Fibroblast of the conjunctiva (primary cell): ENCODE data around the gene GOLGA8S.
A peak's percentile ranks its signal among the peaks of the same experiment; 100 is the strongest.
"Not testable (repeated sequence)": the region's sequence is repeated elsewhere in the genome, so short reads cannot be mapped to it uniquely, and the experiment has no call there.

Experiments
- DNase-seq: peaks from one replicate; pipeline ENCODE4 v3.0.0-alpha.2; 2010; ENCODE audit warnings: low read depth

Gene GOLGA8S, protein sequence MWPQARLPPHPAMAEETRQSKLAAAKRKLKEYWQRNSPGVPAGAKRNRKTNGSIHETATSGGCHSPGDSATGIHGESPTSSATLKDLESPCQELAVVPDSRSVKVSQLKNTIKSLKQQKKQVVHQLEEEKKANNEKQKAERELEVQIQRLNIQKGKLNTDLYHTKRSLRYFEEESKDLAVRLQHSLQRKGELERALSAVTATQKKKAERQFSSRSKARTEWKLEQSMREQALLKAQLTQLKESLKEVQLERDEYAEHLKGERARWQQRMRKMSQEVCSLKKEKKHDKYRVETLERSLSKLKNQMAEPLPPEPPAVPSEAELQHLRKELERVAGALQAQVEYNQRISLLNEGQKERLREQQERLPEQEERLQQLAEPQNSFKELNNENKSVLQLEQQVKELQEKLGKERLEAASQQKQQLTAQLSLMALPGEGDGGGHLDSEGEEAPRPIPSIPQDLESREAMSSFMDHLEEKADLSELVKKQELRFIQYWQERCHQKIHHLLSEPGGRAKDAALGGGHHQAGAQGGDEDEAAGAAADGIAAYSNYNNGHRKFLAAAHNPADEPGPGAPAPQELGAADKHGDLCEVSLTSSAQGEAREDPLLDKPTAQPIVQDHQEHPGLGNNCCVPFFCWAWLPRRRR

GRCh38 chr15:23354448-23354847 lies at the start of gene GOLGA8S:
Gene GOLGA8S (plus strand): TSS chr15:23354748. CDS start chr15:23354810, 62 bp downstream.
- DNase-seq: not testable (repeated sequence)

GRCh38 chr15:23304805-23305204 lies 49.7 kb upstream of the GOLGA8S start:
- DNase-seq: not testable (repeated sequence)

- not testable (repeated sequence) for DNase-seq
Measured at GRCh38 chr15:23305921-23306320, 48.6 kb upstream of the GOLGA8S start.

DNA sequence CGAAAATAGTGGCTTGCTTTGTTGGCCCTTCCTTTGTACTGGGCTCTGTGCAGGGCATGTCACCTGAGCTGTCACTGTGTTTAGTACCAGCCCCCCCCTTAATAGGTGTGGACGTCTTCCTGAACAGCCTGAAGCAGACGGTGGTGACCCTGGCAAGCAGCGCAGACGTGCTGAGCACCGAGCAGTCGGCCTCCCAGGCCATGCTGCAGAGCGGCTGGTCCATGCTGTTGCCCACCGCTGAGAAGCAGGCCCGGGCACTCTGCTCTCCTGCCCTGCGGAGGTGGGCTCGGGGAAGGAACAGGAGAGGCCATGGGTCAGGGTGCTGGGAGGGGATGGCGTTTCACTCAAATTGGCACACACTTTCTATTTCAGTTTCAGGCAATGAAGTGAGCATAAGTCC lies 43.3 kb upstream of the GOLGA8S start:
- DNase-seq: not testable (repeated sequence)

DNA sequence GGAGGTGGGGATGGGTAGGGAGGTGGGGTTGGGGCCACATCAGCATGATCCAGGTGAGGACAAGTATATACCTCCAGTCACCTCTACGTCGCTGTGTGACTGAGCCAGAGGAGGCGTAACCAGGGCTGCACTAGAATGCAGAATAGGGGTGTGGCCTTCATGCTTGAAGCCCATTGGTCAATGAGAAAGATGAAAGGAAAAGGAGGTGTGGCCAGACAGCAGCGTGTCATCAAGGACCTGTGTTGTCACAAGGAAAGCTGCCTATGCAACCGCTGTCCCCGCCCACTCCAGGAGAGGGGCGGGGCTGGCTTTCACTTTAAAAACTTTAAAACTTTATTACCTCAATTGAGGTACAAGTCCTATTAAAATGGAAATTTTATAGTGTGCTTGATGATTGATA lies 20.5 kb upstream of the GOLGA8S start, which contains the start of gene GOLGA6L26:
Gene GOLGA6L26, minus strand, starts transcription at position 101 of the 400 bp plus-strand sequence. Its CDS starts 61 bp downstream, at position 40.
- DNase-seq: not testable (repeated sequence)

GRCh38 chr15:23362622-23363021 lies 8.1 kb downstream of the GOLGA8S start:
- DNase-seq: not testable (repeated sequence)

DNA sequence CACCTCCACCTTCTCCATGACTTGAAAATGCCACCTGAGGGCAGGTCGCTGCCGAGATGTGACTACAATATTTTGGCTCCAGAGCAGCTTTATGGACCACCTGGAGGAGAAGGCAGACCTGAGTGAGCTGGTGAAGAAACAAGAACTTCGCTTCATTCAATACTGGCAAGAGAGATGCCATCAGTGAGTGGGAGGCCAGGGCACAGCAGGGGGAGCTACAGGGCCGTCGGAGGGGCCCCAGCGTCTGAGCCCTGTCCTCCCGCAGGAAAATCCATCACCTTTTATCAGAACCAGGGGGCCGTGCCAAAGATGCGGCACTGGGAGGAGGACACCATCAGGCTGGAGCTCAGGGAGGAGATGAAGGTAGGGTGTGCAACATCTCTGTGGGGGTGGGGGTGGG lies 9.7 kb downstream of the GOLGA8S start:
- not testable (repeated sequence) for DNase-seq

GRCh38 chr15:23370578-23370977 lies 16.0 kb downstream of the GOLGA8S start:
- no peak for DNase-seq

GRCh38 chr15:23371134-23371533 lies 16.6 kb downstream of the GOLGA8S start:
- not testable (repeated sequence) for DNase-seq

DNA sequence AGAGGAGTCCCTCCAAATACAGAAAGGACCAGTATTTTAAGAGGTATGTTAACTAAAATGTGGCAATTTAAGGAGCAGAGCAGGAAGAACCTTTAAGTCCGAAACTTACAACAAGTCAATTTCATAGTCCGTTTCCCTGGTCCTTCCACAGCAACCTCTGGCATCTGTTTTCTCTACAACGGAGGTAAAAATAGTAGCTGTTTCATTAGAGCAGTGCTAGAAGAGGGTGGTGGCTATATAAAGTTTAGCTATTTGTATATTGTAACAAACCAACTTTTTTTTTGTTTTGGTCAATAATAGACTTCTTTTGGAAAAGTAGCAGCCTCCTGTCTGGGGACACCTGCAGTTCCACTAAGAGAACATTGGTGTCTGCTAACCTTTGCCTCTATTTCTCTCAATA lies 17.3 kb downstream of the GOLGA8S start:
- not testable (repeated sequence) for DNase-seq

DNA sequence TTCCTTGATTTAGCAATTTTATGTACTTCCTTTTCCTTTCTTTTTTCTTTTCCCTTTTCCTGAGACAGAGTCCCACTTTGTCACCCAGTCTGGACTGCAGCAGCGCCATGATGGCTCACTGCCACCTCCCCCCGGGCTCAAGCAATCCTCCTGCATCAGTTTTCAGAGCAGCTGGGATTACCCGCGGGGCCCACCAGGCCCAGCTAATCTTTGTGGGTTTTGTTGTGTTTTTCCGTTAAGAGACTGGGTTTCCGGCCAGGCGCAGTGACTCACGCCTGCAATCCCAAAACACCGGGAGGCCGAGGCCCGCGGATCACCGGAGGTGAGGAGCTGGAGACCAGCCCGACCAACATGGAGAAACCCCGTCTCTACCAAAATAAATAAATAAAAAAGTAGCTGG lies 17.7 kb downstream of the GOLGA8S start:
- peak; percentile 0 for DNase-seq

GRCh38 chr15:23372891-23373600 lies 18.5 kb downstream of the GOLGA8S start:
- not testable (repeated sequence) for DNase-seq

GRCh38 chr15:23374226-23374625 lies 19.7 kb downstream of the GOLGA8S start:
- DNase-seq: not testable (repeated sequence)

DNA sequence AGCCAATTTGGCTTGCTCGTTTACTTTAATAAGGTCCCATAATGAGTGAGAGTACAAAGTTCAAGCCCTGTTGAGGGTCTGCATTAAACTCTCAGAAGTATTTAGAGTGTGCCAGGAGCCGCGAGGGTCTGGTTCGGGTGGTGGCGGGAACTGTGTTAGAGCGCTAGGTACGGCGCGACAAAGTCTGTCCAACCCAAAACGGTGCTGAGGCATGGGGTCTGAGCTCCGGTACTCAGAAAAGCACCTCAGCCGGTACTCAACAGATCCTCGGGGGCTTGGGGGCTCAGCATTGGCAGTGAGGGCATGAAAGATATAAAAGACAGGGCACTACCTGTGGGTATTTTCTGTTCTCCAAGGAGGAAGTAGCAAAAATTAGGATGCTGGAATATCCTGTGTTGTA lies 24.4 kb downstream of the GOLGA8S start:
- DNase-seq: not testable (repeated sequence)

GRCh38 chr15:23380700-23381099 lies 26.2 kb downstream of the GOLGA8S start:
- not testable (repeated sequence) for DNase-seq

DNA sequence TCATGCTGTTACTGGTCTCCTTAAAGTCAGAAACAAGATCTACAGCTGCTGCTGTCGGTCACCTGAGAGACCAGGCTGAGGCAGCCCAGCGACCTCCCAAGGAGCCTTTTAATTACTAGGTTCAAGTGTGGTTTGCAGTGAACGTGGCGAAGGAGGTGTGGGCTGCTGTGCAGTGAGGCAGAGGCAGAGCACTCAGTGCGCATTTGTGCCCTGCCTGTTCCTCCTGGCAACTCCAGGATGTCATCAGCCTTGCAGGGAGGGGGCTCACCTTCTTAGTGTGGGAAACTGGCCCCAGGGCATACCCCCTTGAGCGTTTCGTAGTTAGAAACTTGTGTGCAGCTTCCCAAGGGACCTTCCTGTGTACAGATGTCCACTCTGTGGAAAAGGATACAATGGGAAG lies 26.6 kb downstream of the GOLGA8S start:
- DNase-seq: not testable (repeated sequence)

- no peak for DNase-seq
Measured at GRCh38 chr15:23384371-23384770, 29.8 kb downstream of the GOLGA8S start.

DNA sequence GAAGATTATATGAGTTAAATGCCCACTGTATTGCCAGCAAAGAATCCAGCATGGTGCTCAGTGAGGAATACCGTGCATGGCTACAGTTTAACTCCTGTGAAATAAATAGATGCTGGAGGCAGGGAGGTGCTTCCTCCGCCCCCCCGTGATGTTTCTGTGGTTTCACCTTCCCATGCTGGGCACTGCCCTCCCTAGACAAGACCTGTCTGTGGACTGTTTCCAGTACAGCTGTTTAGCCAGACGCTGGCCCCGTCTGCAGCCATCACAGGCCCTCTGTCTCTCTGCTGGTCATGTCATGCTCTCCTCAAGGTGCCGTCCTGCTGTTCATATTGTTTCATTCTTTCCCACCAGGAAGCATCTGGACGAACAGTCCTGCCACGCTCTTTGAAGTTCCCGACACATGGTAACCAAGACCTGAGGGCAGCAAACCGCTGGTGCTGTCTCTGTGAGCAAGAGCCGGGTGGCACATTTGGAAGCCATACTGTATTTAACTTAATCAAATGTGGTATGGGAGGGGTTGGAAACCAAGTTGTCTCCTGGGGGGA lies 31.4 kb downstream of the GOLGA8S start:
- no peak for DNase-seq

GRCh38 chr15:23387621-23388190 lies 33.2 kb downstream of the GOLGA8S start:
- no peak for DNase-seq

DNA sequence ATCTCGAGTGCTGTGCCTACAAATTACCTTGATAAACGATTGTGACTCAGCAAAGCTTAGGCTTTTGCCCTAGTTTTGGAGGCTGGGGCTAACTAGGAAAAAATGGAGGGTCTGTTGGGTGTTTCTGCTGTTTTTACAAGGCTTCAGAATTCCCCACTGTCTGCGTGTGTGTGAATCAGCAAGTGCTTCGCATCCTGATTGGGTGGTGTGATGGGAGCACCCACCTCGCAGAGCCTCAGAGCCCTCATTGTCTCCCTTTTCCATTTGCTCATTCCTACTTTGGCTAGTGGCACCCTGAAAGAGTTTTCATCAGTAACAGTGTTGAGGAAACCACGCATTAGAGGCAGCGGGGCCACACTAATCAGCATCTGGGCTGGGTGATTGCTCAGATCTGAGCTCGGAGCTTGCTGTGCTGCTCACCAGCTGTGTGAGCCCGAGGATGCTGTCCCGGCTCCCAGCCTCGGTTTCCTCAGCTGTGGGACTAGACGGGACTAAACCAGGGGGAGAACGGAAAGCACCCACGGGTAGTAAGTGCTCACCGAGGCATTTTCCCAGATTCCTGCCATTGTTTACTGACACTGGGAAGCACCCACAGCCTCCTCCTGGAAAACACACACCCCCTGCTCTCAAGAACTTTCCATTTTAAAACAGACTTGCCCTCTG lies 40.6 kb downstream of the GOLGA8S start:
- DNase-seq: no peak

DNA sequence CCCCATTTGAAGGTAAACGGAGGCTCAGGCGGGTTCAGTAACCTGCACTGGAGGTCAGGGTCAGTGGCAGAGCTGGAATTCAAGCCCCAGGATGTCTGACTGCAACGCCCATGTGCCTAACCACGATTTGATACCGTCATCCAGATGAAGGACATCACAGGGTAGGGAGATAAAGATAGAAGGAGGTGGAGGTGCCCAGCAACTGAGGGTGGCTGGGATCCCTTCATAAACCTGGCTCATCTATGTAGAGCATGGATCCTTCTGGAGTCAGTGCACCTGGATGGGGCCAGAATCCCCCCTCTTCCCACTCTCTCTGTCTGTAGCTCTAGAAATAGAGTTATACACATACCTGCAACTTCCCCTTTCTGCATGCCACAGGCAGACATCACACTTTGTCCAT lies 41.3 kb downstream of the GOLGA8S start:
- DNase-seq: no peak
